K562 (cell line): ENCODE results near the gene BRD3OS. TPM values are rescaled to one million over a fixed set of nuclear protein-coding genes. Genes with fewer than 3 reads are reported as not detected.

ENCODE experiments used
- CCNT2 ChIP-seq: IDR thresholded peaks from 2 replicates; pipeline ENCODE4 v1.6.1; 2011; ENCODE audit warnings: borderline replicate concordance, low read depth, mild to moderate bottlenecking, moderate library complexity, mixed read lengths, low read length; ENCODE audit not compliant: insufficient read length; ENCODE audit errors: extremely low read depth
- E2F6 ChIP-seq, 2 experiments: IDR thresholded peaks; 2 replicates each; pipeline ENCODE4 v1.6.1; 2011; ENCODE audit warnings: borderline replicate concordance in 1 of 2, control low read depth in 1 of 2, low read depth in 1 of 2, low read length in 1 of 2, mild to moderate bottlenecking in 1 of 2, mixed read lengths in 1 of 2, moderate library complexity in 1 of 2; ENCODE audit not compliant: insufficient read depth in 1 of 2, insufficient read length in 1 of 2, poor library complexity in 1 of 2, severe bottlenecking in 1 of 2; ENCODE audit errors: extremely low read depth in 1 of 2
- FUS ChIP-seq: fragments of 200-400 bp; formaldehyde crosslinking; optimal IDR thresholded peaks from 2 replicates; pipeline ENCODE3; 2017; ENCODE audit warnings: low read depth, low read length
- HIVEP1 ChIP-seq: fragments of 250-450 bp; sonication (Bioruptor Pico); IDR thresholded peaks from 2 replicates; pipeline ENCODE4 v1.4.0; 2020; ENCODE audit warnings: mild to moderate bottlenecking
- MED1 ChIP-seq: sonication (generic); formaldehyde crosslinking; IDR thresholded peaks from 2 replicates; pipeline ENCODE4 v1.8.1; 2023; ENCODE audit warnings: missing genetic modification reagents, borderline replicate concordance
- MTA3 ChIP-seq: fragments of 450-650 bp; formaldehyde crosslinking; IDR thresholded peaks from 2 replicates; pipeline ENCODE4 v1.6.1; 2017; ENCODE audit warnings: mild to moderate bottlenecking, borderline replicate concordance
- NRF1 ChIP-seq, 2 experiments: fragments of 450-650 bp; IDR thresholded peaks in 1 of 2; conservative IDR thresholded peaks in 1 of 2; 2 replicates each; pipeline ENCODE4 v1.6.1; 2014; ENCODE audit warnings: mild to moderate bottlenecking in 2 of 2
- RFX5 ChIP-seq: IDR thresholded peaks from 2 replicates; pipeline ENCODE4 v1.6.1; 2011; ENCODE audit warnings: low read depth, mild to moderate bottlenecking, improper control_type of control experiment, low read length
- SIN3A ChIP-seq, 2 experiments: fragments of 150-350 bp in 1 of 2; IDR thresholded peaks; 2 replicates each; pipeline ENCODE4 v1.6.1; 2011 to 2016; ENCODE audit warnings: borderline replicate concordance in 2 of 2, low read depth in 2 of 2, low read length in 2 of 2, mild to moderate bottlenecking in 2 of 2, moderate library complexity in 2 of 2; ENCODE audit not compliant: control insufficient read depth in 1 of 2
- U2AF2 ChIP-seq: fragments of 200-400 bp; formaldehyde crosslinking; optimal IDR thresholded peaks from 2 replicates; pipeline ENCODE3; 2017; ENCODE audit warnings: low read depth, mild to moderate bottlenecking, low read length
- UBTF ChIP-seq, 2 experiments: IDR thresholded peaks; 2 replicates each; pipeline ENCODE4 v1.6.1; 2012; ENCODE audit warnings: improper control_type of control experiment in 2 of 2, low read depth in 2 of 2, low read length in 2 of 2, borderline replicate concordance in 1 of 2
- VEZF1 ChIP-seq: fragments of 200-800 bp; sonication (Bioruptor generic); IDR thresholded peaks from 2 replicates; pipeline ENCODE4 v1.6.1; 2017; ENCODE audit warnings: missing genetic modification characterization, missing compliant biosample characterization
- ZNF280B ChIP-seq: fragments of 250-450 bp; sonication (Bioruptor Pico); IDR thresholded peaks from 2 replicates; pipeline ENCODE4 v1.5.1; 2021; ENCODE audit warnings: mild to moderate bottlenecking
- ZNF589 ChIP-seq: fragments of 200-800 bp; sonication (Bioruptor generic); IDR thresholded peaks from 2 replicates; pipeline ENCODE4 v1.6.1; 2016; ENCODE audit warnings: low read depth, missing genetic modification characterization, missing compliant biosample characterization
- ZNF639 ChIP-seq, 2 experiments: fragments of 200-800 bp in 1 of 2; sonication (Bioruptor generic) in 1 of 2; sonication (generic) in 1 of 2; formaldehyde crosslinking in 1 of 2; IDR thresholded peaks in 1 of 2; conservative IDR thresholded peaks in 1 of 2; 2 replicates each; pipeline versions ENCODE4 v1.5.0 to v1.6.1; 2016 to 2020; ENCODE audit warnings: missing compliant biosample characterization in 1 of 2, missing genetic modification characterization in 1 of 2, missing genetic modification reagents in 1 of 2
- polyA plus RNA-seq, 8 experiments: library from polyadenylated mRNA; depleted of rRNA in 4 of 8; stranded (reverse) in 5 of 8; unstranded in 3 of 8; fragments of >200 nt; fragmentation: Nextera tagmentation in 2 of 8; fragmentation: Illumina TruSeq in 1 of 8; extraction: Ambion mirVana in 2 of 8; extraction: Trizol in 1 of 8; gene quantifications; 2 replicates each; pipeline versions ENCODE4 v1.2.1 to v1.2.3, GENCODE V29; 2011 to 2014; ENCODE audit warnings: inconsistent platforms in 1 of 8, missing spikeins in 1 of 8
- total RNA-seq, 7 experiments: library from RNA; depleted of rRNA in 6 of 7; stranded (reverse); fragments of >200 nt in 6 of 7; fragmentation: Illumina TruSeq in 2 of 7; extraction: Trizol in 2 of 7; gene quantifications; 2 replicates each; pipeline versions ENCODE4 v1.2.1 to v1.2.3, GENCODE V29; 2011 to 2021; ENCODE audit warnings: low replicate concordance in 1 of 7

Gene BRD3OS
- total and polyA plus RNA-seq, 9 of the 15 experiments (the other 6 are each of a cell fraction or from before 2014, with no cell fraction given) = 1.1 to 8.7 (median 5.9) TPM

GRCh38 chr9:134067904-134068743 is 42.8 kb downstream of the BRD3OS start, which contains the start of gene BRD3 (continued):
- TF ChIP-seq ZNF639 (CRISPR knock-in tag; conservative IDR thresholded peaks at IDR 0.05 in 1 of 2, IDR thresholded peaks at IDR 0.05 in 1 of 2) (peak in 1 of 2 experiments; percentile 90; a peak in 2 of 4 replicates), ZNF280B (CRISPR knock-in tag) (no peak), MED1 (CRISPR knock-in tag) (no peak), CCNT2 (peak; percentile 34), VEZF1 (peak; percentile 90), E2F6 (IDR thresholded peaks at IDR 0.05; ENCODE audit: borderline replicate concordance in 1 of 2, extremely low read depth in 1 of 2, insufficient read depth in 1 of 2, insufficient read length in 1 of 2, low read depth in 1 of 2, low read length in 1 of 2, poor library complexity in 1 of 2, severe bottlenecking in 1 of 2) (peak in 1 of 2 experiments; percentile 46), FUS (no peak), UBTF (IDR thresholded peaks at IDR 0.05; ENCODE audit: borderline replicate concordance in 1 of 2, low read depth in 2 of 2, low read length in 2 of 2) (peak in 1 of 2 experiments; percentile 18; a peak in 1 of 4 replicates), MTA3 (0 out of 2 replicates have a peak, but pooled peaks have one; percentile 41), RFX5 (no peak), U2AF2 (no peak), NRF1 (conservative IDR thresholded peaks at IDR 0.05 in 1 of 2, IDR thresholded peaks at IDR 0.05 in 1 of 2) (peak in 1 of 2 experiments; percentile 68; a peak in 2 of 4 replicates), HIVEP1 (CRISPR knock-in tag) (0 out of 2 replicates have a peak, but pooled peaks have one; percentile 13), SIN3A (IDR thresholded peaks at IDR 0.05; ENCODE audit: borderline replicate concordance in 2 of 2, control insufficient read depth in 1 of 2, low read depth in 2 of 2, low read length in 2 of 2) (0 out of 4 replicates have a peak, but pooled peaks of 1 of the 2 experiments have one; percentile 15), ZNF589 (CRISPR knock-in tag) (no peak; the same call in 1 of the 2 replicates)
